Peyer's patch (tissue), 4 donors: ENCODE measurements around the gene SRRM2.

Experiments used
- POLR2A ChIP-seq, 2 donors: fragments of 450-650 bp; IDR thresholded peaks; one replicate each; pipeline ENCODE4 v1.5.1; 2017; ENCODE audit warnings: antibody characterized with exemption in 2 of 2, mild to moderate bottlenecking in 2 of 2, moderate library complexity in 2 of 2
- TF ChIP-seq, protein P1 (sequence below), 6 experiments: fragments of 450-650 bp in 4 of 6; fragments of 200-600 bp in 2 of 6; sonication (generic) in 1 of 6; IDR thresholded peaks; one replicate each; pipeline ENCODE4 v1.5.1; 2017 to 2019; ENCODE audit warnings: antibody characterized with exemption in 6 of 6, mild to moderate bottlenecking in 3 of 6, moderate library complexity in 1 of 6

DNA sequence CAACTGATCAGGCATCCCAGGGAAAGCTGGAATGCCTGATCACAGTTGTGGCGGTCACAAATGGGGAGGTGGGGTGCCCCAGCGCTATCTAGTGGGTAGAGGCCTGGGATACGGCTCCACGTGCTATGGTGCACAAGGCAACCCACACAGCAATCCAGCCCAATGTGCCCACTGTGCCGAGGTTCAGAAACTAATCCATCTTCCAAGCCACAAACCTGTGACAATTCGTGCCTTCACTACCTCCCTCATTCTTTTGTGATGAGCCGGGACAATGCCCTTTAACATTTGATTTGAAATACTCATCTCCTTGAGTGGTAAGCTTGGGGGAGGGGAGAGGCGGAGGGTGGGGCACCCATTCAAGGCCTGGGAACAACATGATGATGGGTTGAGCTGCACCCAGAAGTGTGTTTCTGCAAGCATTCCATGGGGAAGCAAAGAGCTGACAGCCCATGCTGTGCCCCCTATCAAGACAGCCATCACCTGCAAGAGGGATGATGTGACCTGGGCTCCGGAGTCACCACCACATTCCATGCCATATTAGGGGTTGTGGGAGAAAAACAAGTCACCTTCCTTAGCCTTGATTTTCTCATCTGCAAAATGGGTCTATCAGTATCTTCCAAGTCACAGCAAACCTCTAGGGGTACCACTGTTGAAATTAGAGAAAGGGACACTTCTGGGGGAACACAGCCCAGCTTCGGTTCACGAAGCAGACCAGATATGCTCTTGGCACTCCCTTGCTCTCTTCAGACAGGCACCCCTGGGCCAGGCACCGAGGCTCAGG lies 20.9 kb downstream of the SRRM2 start:
- TF ChIP-seq, protein P1, sequence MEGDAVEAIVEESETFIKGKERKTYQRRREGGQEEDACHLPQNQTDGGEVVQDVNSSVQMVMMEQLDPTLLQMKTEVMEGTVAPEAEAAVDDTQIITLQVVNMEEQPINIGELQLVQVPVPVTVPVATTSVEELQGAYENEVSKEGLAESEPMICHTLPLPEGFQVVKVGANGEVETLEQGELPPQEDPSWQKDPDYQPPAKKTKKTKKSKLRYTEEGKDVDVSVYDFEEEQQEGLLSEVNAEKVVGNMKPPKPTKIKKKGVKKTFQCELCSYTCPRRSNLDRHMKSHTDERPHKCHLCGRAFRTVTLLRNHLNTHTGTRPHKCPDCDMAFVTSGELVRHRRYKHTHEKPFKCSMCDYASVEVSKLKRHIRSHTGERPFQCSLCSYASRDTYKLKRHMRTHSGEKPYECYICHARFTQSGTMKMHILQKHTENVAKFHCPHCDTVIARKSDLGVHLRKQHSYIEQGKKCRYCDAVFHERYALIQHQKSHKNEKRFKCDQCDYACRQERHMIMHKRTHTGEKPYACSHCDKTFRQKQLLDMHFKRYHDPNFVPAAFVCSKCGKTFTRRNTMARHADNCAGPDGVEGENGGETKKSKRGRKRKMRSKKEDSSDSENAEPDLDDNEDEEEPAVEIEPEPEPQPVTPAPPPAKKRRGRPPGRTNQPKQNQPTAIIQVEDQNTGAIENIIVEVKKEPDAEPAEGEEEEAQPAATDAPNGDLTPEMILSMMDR (IDR thresholded peaks at IDR 0.05): no peak
- no peak for TF ChIP-seq POLR2A (IDR thresholded peaks at IDR 0.05)
